Fibroblast of skin of left quadriceps (primary cell): ENCODE data around the gene TEX51.

Source experiments
- DNase-seq, 2 experiments: peaks; one replicate each; pipeline ENCODE4 v3.0.0-alpha.2; 2013; ENCODE audit warnings: low read depth in 2 of 2

The TEX51 gene

GRCh38 chr2:126913881-126914615 lies 15.4 kb downstream of the TEX51 start:
- no peak for DNase-seq

GRCh38 chr2:126914811-126915500 lies 16.3 kb downstream of the TEX51 start:
- DNase-seq = no peak

DNA sequence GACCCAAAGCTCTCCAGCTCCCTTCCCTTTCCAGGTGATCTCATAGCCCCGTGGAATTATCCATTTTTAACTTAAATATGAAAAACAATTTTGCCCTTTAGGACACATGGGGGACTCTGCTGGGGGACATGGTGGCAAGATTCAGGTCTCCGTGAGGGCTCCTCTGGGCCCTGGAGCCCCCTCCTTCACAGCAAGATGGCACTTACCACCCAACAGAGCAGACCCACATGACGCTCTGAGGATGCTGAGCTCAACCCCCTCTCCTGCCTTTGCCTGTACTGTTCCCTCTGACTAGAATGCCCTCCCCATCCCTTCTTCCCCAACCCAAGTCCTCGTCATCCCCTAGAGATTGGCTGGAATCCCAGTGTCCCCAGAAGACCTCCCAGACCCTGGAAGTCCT lies 17.2 kb downstream of the TEX51 start:
- DNase-seq = no peak

DNA sequence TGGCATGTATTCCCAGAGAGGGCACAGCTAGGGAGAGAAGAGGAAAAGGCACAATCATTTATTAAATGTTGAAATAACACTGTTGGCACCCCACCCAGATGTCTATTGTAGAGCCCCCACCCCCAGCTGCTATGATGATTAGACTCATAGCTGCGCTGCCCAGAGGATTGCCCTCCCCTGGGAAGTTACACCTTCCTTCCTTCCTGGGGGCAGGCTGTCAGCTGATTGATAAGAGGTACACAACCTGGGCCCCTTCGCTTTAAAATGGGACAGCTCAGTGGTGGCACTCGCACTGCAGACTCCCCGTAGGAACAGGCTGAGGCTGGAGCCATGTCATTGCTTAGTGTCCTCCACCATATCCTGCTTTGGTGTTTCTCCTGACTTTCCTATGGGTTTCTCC lies 18.1 kb downstream of the TEX51 start:
- no peak for DNase-seq

DNA sequence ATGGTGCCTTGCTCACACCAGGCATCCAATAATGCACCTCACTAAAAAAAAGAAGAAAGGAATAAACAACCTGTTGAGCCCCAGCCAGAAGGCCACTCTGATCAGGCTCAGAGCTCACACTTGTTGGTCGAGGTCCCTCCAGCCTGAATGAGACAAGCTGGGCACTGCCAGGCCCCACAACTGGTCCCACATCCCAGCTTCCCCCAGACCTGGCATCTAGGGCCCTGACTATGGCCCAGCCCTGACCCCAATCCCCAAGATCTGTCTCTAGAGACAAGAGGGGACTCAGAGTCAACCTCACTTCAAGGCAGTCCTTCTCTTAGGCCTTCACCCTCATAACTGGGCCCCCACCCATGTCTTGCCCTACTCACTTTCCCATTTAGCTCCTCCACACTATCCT lies 22.4 kb downstream of the TEX51 start:
- DNase-seq = no peak

DNA sequence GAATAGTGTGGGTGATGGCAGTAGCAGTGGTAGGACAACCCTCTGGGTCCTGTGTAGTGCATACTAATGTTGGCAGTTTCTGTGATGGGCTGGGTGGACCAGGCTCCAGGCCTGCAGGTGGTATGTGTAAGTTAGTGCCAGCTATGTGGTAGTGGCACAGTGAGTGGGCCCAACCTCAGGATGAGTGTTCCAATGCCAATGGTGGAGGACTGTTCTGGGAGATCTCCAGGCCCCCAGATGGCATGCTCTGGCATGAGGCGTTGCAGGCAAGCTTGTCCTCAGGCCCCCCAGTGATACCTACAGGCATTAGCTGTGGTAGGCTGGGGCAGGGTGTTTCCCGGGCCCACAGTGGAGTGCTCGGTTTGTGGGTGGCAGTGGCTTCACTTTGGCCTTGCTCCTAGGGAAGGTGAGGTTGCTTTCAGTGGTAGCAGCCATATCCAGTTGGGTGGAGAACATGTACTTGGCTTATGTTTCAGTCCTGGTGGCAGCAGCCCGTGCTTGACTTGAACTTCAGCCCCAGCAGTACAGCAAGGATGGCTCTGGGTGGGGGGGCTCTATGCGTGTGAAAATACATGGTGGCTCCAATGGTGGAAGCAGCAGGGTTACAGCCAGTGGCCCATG lies 32.4 kb downstream of the TEX51 start:
- DNase-seq = no peak

DNA sequence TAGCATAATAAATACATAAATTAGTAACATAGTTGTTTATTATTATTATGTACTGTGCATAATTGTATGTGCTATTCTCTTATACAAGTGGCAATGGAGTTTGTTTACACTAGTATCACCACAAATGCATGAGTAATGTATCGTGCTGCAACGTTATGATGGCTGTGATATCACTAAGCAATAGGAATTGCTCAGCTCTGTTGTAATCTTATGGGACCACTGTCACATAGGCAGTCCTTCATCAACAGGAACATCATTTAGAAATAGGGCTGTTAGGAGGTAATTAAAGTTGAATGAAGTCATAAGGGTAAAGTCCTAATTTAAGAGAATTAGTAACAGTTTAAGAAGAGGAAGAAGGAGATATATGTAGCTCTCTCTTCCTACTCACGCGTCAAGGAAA lies 33.8 kb downstream of the TEX51 start:
- no peak for DNase-seq

DNA sequence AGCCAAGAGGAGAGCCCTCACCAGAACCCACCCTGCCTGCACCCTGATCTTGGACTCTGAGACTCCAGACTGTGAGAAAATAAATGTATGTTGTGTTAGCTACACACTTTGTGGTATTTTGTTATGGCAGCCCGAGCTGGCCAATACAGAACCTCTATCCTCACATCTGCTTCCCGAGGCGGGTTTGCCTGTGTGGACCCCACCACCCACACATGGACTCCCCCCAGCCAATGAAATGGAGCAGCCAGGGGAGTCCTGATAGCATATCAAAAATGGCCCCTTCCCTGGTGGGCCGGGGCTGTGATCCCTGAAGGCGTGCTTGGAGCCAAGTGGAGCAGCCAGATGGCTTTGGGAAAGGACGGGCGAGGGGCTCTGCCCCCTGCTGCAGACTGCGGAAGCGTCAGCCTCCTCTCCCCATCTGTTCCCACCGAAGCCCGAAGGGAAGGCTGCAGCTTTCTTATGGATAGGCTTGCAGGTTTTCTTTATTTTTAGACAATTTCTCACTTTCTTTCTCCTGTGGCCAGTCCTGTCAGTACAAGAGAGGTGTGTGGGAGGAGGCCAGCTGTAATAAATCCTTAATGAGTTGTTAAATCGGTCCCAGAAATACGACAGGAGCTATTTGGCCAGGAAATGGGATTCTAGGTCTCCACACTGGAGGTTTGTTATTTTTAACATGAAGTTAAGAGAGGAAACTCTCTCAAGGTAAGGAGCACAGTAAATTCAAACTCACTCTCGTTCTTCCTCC lies 34.4 kb downstream of the TEX51 start:
- no peak for DNase-seq

DNA sequence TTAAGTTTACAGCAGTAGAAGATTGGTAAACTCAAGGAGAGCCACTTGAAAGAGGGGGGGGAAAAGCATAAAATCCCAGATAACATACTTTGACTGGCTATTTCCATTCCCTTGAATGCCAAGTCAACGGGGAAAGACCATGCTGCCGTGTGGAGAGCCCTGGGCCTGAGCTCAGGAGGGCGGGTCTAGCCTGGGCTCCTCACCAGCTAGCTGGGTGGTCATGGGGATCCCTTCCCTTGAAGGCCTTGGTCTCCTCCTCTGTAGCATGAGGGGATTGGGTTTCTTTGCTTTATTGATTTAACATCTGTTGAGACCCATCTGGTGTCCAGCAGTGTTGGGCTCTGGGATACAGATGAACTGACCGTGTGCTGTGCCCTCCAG lies 35.0 kb downstream of the TEX51 start:
- DNase-seq = no peak

GRCh38 chr2:126934809-126935208 lies 36.1 kb downstream of the TEX51 start:
- DNase-seq = no peak

DNA sequence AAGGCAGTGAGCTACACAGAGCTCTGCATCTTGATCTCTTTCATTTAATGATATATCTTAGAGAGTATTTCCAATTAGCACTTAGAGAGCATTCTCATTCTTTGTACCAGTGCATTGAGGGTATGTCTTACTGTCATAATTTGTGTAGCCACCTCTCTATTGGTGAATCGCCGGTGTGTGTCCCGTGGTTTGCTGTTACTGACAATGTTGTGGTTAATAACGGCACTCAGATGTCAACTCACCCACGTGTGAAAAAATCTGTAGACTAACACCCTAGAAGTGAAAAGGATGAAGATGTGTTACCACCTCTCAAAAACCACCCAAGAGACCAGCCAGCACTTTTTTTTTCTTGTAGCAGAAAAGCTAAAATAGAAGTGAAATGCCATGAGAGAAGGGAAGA lies 37.1 kb downstream of the TEX51 start:
- no peak for DNase-seq

- DNase-seq = no peak
Measured at GRCh38 chr2:126936219-126936723, 37.6 kb downstream of the TEX51 start.

DNA sequence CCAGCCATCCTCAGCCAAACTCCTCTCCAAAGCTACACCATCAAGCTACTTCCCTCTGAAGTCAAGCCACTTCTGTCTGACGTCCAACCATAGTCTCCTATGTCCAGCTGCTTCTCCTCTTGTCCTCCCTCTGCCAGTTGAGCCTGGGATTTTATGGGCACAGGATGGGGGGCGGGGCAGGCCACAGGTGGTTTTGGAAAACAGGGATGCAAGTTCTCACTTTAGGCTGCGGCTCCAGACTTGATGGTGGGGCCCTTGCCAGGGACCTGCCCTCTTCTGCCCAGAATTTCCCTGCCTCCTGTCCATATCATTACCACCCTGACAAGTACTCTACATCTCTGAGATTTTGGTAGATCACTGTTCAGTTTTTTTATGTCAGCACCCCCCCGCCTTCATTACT lies 41.6 kb downstream of the TEX51 start:
- no peak for DNase-seq

GRCh38 chr2:126942427-126943203 lies 43.9 kb downstream of the TEX51 start:
- DNase-seq = no peak

DNA sequence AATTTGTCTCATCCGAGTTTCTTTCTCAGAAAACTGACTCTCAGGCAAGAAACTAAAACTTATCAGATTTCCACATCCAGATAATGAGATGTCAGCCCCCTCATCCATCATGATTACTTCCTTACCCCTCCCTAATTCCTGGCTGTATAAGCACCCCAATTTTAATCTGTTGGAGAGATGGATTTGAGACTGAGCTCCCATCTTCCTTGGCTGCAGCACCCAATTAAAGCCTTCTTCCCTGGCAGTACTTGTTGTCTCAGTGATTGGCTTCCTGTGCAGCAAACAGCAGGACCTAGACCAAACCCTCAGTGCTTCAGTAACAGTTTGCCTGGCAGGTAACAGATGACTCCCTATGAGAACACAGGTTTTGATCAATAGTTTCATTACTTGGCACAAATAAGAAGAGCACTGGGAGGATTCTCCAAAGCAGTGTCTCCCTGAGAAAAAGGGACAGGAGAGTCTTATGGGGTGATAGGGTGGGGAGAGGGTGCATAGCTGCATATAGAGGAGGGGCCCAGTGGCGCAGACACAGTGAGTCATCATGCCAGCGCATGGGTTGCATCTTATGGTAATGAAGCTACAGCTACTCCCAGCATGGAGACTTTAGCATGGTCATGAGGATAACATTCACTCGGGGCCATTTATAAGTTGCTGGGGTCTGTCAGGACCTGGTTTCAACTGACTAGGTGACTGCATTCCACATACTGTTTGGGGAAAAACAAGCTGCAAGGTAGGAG lies 45.1 kb downstream of the TEX51 start:
- DNase-seq = no peak

DNA sequence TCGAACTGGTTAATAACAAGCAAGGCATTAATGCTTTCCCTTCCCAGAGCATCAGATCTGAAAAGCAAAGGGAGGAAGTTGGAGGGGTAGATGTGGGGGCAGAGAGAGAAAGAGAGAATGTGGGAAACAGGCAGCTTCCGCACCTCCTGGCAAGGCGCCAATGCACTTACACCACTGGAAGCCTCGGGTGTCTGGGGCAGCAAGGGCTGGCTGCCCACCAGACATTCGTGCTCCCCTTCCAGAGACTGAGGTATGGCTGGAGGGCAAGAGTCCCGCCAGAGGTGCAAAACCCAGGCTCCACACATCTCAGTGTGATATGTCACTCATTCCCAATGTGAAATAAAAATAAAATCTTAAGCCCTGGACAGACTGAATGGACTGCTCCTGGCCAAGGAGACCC lies 46.4 kb downstream of the TEX51 start:
- DNase-seq = no peak

DNA sequence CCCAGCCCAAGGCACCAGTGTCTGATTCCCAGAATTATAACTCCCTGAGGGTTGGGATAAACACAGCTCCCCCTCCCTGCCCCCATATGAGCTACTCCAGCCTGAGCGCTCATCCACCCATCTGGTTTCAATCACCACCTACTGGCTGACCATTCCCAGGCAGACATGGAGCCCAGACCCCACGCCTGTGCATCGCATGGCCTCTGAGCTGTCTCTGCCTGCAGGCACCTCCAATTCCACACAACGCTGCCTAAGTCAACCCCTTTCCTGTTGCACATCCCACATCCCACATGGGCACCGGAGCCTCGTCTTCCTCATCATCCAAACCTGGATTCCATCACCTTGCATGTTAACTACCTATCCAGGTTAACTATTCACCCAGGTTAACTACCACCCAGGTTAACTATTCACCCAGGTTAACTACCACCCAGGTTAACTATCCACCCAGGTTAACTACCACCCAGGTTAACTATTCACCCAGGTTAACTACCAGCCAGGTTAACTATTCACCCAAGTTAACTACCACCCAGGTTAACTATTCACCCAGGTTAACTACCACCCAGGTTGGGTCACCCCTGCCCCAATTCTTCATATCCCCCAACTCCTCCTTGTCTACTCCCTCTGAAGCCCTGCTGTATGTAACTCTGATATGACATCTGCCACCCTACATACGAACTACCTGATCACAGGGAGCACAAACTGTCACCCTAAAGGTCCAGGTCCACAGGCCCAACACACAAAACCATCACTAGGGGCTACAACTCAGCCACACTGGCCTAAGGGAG lies 47.8 kb downstream of the TEX51 start:
- no peak for DNase-seq

DNA sequence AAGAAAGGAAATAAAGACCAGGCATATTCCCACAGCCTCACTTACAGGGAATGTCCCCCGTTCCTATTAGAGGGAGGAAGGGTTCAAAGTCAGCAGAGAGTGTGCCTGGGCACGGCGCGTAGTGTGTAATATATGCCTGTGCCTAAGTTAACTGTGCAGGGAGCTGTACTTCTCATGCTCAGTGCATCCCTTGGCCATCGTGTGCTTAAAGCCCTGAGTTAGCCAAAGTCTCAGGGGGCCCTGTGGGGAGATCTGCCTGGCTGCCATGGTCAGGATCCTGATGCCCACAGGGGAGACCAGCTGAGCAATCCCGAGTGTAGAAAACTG lies 48.4 kb downstream of the TEX51 start:
- no peak for DNase-seq

GRCh38 chr2:126949775-126950174 lies 51.1 kb downstream of the TEX51 start:
- no peak for DNase-seq

DNA sequence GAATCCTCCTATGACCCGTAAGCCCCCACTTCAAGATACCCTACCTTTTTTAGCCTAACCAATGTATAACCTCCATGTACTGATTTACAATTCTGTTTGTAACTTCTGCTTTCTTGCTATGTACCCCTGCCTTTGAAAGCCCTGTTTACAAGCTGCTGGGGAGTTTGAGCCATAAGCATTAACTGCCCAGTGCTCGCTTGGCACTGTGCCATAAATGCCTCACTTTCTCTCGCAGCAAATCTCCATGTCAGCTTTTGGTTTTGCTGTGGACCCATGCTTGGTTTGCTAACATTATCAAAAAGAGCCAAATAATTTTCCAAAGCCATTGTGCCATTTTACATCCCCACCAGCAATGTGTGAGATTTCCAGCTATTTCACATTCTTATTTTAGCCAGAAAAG lies 51.8 kb downstream of the TEX51 start:
- no peak for DNase-seq
